Posterior cingulate gyrus (tissue), 11 donors: ENCODE results near the gene SIDT2.
"Not testable (repeated sequence)": the region's sequence is repeated elsewhere in the genome, so short reads cannot be mapped to it uniquely, and the experiment has no call there.

Experiments used
- DNase-seq, 10 donors: peaks; one replicate each; pipeline versions ENCODE4 v3.0.0 to v3.0.0-alpha.2; 2020 to 2021; ENCODE audit warnings: mixed read lengths in 3 of 10
- intact Hi-C: fragments of 100-400 bp; cut with DNase I; formaldehyde crosslinking; loops from one replicate; pipeline ENCODE4 v1.15.1; 2023

Gene SIDT2

GRCh38 chr11:117171007-117171403 is 7.5 kb upstream of the SIDT2 start:
- intact Hi-C loops = no loop called here
- no peak for DNase-seq

- intact Hi-C loops = no loop called here
- DNase-seq = peak in 1 of 10 donors; percentile 71
Observed at GRCh38 chr11:117171404-117172061, 7.0 kb upstream of the SIDT2 start.

- no peak for DNase-seq
- intact Hi-C loops = no loop called here
Observed at GRCh38 chr11:117172724-117173421, 5.7 kb upstream of the SIDT2 start.

GRCh38 chr11:117175104-117175503 is 3.4 kb upstream of the SIDT2 start:
- intact Hi-C loops = loop anchor here (5.0 kb wide), 1 partner anchor 33 kb away; the partner anchor contains the start of gene PAFAH1B2
- DNase-seq = peak in 2 of 10 donors; percentile 30 to 42

- DNase-seq = no peak
- intact Hi-C loops = loop anchor here (5.0 kb wide), 1 partner anchor 33 kb away; the partner anchor contains the start of gene PAFAH1B2
Observed at GRCh38 chr11:117175781-117176180, 2.8 kb upstream of the SIDT2 start.

GRCh38 chr11:117176186-117176585 is 2.4 kb upstream of the SIDT2 start:
- intact Hi-C loops = loop anchor here (5.0 kb wide), 1 partner anchor 34 kb away; the partner anchor contains the start of gene PAFAH1B2

GRCh38 chr11:117177534-117178209 is 871 bp upstream of the SIDT2 start:
- intact Hi-C loops = loop anchor here (5.0 kb wide), 1 partner anchor 35 kb away; the partner anchor contains the start of gene PAFAH1B2
- no peak for DNase-seq

More at GRCh38 chr11:117176186-117176585, 2.4 kb upstream of the SIDT2 start:
- no peak for DNase-seq

GRCh38 chr11:117179048-117179999 is 781 bp downstream of the SIDT2 start:
- DNase-seq = peak in 7 of 10 donors; percentile 30 to 93 (median 39)
- intact Hi-C loops = loop anchor here (5.0 kb wide), 1 partner anchor 37 kb away; the partner anchor contains the start of gene PAFAH1B2

- intact Hi-C loops = loop anchor here (2.0 kb wide), 1 partner anchor 49 kb away; no protein-coding TSS in a partner anchor
- DNase-seq = no peak
Observed at GRCh38 chr11:117180020-117180419, 1.5 kb downstream of the SIDT2 start.

- peak; percentile 56 to 97 (median 76) for DNase-seq
- intact Hi-C loops = loop anchor here (2.0 kb wide), 1 partner anchor 48 kb away; no protein-coding TSS in a partner anchor
Observed at GRCh38 chr11:117180661-117181585, 2.4 kb downstream of the SIDT2 start.

- DNase-seq = peak in 1 of 10 donors; percentile 31
- intact Hi-C loops = loop anchor here (2.0 kb wide), 1 partner anchor 47 kb away; no protein-coding TSS in a partner anchor
Observed at GRCh38 chr11:117181586-117182550, 3.3 kb downstream of the SIDT2 start.

GRCh38 chr11:117182551-117182935 is 4.0 kb downstream of the SIDT2 start:
- DNase-seq = peak in 1 of 10 donors; percentile 34
- intact Hi-C loops = no loop called here

- peak in 1 of 10 donors; percentile 18 for DNase-seq
- intact Hi-C loops = not testable (repeated sequence)
Observed at GRCh38 chr11:117183178-117183577, 4.6 kb downstream of the SIDT2 start.

GRCh38 chr11:117183724-117184349 is 5.3 kb downstream of the SIDT2 start:
- peak in 2 of 10 donors; percentile 10 to 32 for DNase-seq
- intact Hi-C loops = no loop called here

- DNase-seq = peak in 1 of 10 donors; percentile 9
- intact Hi-C loops = no loop called here
Observed at GRCh38 chr11:117185736-117186430, 7.3 kb downstream of the SIDT2 start.

- intact Hi-C loops = no loop called here
- peak in 2 of 10 donors; percentile 4 to 45 for DNase-seq
Observed at GRCh38 chr11:117186431-117186761, 7.9 kb downstream of the SIDT2 start.
